Left renal cortex interstitium (tissue), 4 donors: ENCODE data around the gene LRRC8A. TPM values are rescaled to one million over a fixed set of nuclear protein-coding genes. Genes with fewer than 3 reads are reported as not detected.
"Not testable (repeated sequence)": the region's sequence is repeated elsewhere in the genome, so short reads cannot be mapped to it uniquely, and the experiment has no call there.

Source experiments
- DNase-seq, 4 donors: peaks; one replicate each; pipeline ENCODE4 v3.0.0-alpha.2; 2013; ENCODE audit warnings: low read depth in 4 of 4, low spot score in 2 of 4, missing footprints in 1 of 4
- polyA plus RNA-seq, 4 donors: library from polyadenylated mRNA; unstranded; fragments of 120-200 nt; gene quantifications; one replicate each; pipeline ENCODE4 v1.2.1, GENCODE V29; 2013; ENCODE audit not compliant: insufficient read length in 4 of 4

The LRRC8A gene
- polyA plus RNA-seq, 4 donors = 26.8 to 34.8 (median 30.8) TPM

GRCh38 chr9:128918921-128919320 is 37.0 kb downstream of the LRRC8A start:
- DNase-seq = no peak

- no peak for DNase-seq
Observed at GRCh38 chr9:128919402-128920089, 37.6 kb downstream of the LRRC8A start.

- DNase-seq = no peak
Observed at GRCh38 chr9:128920381-128921058, 38.6 kb downstream of the LRRC8A start, which contains the start of gene PHYHD1. TSS of gene PHYHD1 (plus strand) at chr9:128920982. CDS start at chr9:128922324, 1,342 bp downstream.

- peak; percentile 66 to 77 (median 74) for DNase-seq
Observed at GRCh38 chr9:128921881-128922763, 40.2 kb downstream of the LRRC8A start.

- DNase-seq = no peak
Observed at GRCh38 chr9:128923493-128923883, 41.6 kb downstream of the LRRC8A start.

GRCh38 chr9:128927731-128928411 is 45.9 kb downstream of the LRRC8A start:
- peak in 3 of 4 donors; percentile 17 to 45 (median 41) for DNase-seq

- no peak for DNase-seq
Observed at GRCh38 chr9:128928624-128929023, 46.7 kb downstream of the LRRC8A start.

GRCh38 chr9:128929560-128929959 is 47.6 kb downstream of the LRRC8A start:
- DNase-seq = no peak

- no peak for DNase-seq
Observed at GRCh38 chr9:128933731-128934130, 51.8 kb downstream of the LRRC8A start.

GRCh38 chr9:128936171-128936865 is 54.4 kb downstream of the LRRC8A start:
- DNase-seq = no peak

- DNase-seq = no peak
Observed at GRCh38 chr9:128937310-128938165, 55.6 kb downstream of the LRRC8A start.

- no peak for DNase-seq
Observed at GRCh38 chr9:128940271-128940921, 58.5 kb downstream of the LRRC8A start.

- no peak for DNase-seq
Observed at GRCh38 chr9:128940946-128941755, 59.2 kb downstream of the LRRC8A start.

- DNase-seq = no peak
Observed at GRCh38 chr9:128943832-128944620, 62.1 kb downstream of the LRRC8A start.

GRCh38 chr9:128944966-128945365 is 63.0 kb downstream of the LRRC8A start:
- not testable (repeated sequence) for DNase-seq

- DNase-seq = no peak
Observed at GRCh38 chr9:128945798-128946501, 64.0 kb downstream of the LRRC8A start.
